Thoracic aorta (tissue), 2 donors: ENCODE measurements around the gene ZC3H18. TPM values are rescaled to one million over a fixed set of nuclear protein-coding genes. Genes with fewer than 3 reads are reported as not detected.

Experiments used
- ATAC-seq: fragments of 150-250 bp; one replicate; pipeline ENCODE4 v1.8.0; 2017; ENCODE audit warnings: low read depth; ENCODE audit not compliant: insufficient number of reproducible peaks, low FRiP score
- DNase-seq: peaks from one replicate; pipeline ENCODE4 v3.0.0-alpha.2; 2020; ENCODE audit warnings: low spot score
- H3K27ac ChIP-seq, 2 donors: fragments of 200-600 bp; sonication (generic); 1 replicate in 1 of 2; 2 replicates in 1 of 2; pipeline ENCODE4 v1.5.1; 2016; ENCODE audit warnings: mild to moderate bottlenecking in 2 of 2, moderate library complexity in 2 of 2
- H3K27me3 ChIP-seq: fragments of 200-600 bp; sonication (generic); replicated peaks from 2 replicates; pipeline ENCODE4 v1.6.0; 2016; ENCODE audit warnings: mild to moderate bottlenecking; ENCODE audit not compliant: insufficient read depth
- H3K36me3 ChIP-seq: fragments of 200-600 bp; sonication (generic); one replicate; pipeline ENCODE4 v1.5.1; 2016
- H3K4me1 ChIP-seq, 2 donors: fragments of 200-600 bp; sonication (generic); 1 replicate in 1 of 2; 2 replicates in 1 of 2; pipeline versions ENCODE4 v1.5.1 to v1.6.0; 2016; ENCODE audit warnings: low read depth in 2 of 2, mild to moderate bottlenecking in 1 of 2; ENCODE audit not compliant: control insufficient read depth in 1 of 2
- H3K4me3 ChIP-seq: fragments of 200-600 bp; sonication (generic); 2 replicates; pipeline ENCODE4 v1.5.1; 2016; ENCODE audit warnings: mild to moderate bottlenecking
- H3K9me3 ChIP-seq: fragments of 200-600 bp; sonication (generic); 2 replicates; pipeline ENCODE4 v1.5.1; 2016
- total RNA-seq, 2 donors: library from RNA; depleted of rRNA; stranded (reverse); fragments of >200 nt; gene quantifications; one replicate each; pipeline versions ENCODE4 v1.1.0 to v1.2.3, GENCODE V29; 2016
- TF ChIP-seq, protein P1 (sequence below): fragments of 200-600 bp; sonication (generic); IDR thresholded peaks from one replicate; pipeline ENCODE4 v1.5.1; 2019; ENCODE audit warnings: antibody characterized with exemption

The ZC3H18 gene
- total RNA-seq, 2 donors from 2014 or later, result 21.8 to 30.3 TPM

DNA sequence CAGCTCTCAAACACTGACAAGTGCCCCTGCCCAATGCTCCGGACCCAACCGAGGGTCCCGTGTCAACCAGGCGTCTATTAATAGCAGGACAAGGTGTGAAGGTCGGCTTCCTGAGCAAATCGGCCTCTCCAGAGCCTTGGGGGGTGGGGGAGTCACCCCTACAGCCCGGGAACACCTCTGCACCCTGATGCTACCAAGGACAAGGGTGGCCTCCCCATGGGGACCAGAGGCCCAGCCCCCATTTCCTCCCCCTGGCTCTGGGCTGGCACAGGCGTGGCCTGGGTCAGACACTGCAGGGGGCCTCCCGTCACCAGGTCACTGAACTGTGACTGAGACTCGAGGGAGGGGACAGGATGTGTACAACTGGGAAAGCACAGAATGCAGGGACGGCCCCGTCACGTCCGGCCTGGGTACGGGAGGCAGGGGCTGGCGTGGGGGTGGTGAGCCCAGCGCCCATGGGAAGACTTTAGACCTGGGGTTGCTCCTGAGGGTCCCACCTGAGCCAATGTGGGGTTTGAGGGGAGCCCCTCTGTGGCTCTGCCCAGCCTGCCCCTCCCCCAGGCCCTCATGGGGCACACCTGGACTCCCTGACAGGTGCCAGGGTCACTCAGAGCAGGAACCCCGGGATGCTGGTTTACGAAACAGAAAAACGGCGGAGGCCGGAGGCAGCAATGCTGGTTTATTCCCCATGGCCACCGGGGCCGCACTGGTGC is 81.2 kb downstream of the ZC3H18 start:
- Histone ChIP-seq H3K4me3 (peak overlapping the region; percentile 74), H3K27ac (peak overlapping the region in 1 of 2 donors; percentile 39)
- TF ChIP-seq, protein P1, sequence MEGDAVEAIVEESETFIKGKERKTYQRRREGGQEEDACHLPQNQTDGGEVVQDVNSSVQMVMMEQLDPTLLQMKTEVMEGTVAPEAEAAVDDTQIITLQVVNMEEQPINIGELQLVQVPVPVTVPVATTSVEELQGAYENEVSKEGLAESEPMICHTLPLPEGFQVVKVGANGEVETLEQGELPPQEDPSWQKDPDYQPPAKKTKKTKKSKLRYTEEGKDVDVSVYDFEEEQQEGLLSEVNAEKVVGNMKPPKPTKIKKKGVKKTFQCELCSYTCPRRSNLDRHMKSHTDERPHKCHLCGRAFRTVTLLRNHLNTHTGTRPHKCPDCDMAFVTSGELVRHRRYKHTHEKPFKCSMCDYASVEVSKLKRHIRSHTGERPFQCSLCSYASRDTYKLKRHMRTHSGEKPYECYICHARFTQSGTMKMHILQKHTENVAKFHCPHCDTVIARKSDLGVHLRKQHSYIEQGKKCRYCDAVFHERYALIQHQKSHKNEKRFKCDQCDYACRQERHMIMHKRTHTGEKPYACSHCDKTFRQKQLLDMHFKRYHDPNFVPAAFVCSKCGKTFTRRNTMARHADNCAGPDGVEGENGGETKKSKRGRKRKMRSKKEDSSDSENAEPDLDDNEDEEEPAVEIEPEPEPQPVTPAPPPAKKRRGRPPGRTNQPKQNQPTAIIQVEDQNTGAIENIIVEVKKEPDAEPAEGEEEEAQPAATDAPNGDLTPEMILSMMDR, result no peak

DNA sequence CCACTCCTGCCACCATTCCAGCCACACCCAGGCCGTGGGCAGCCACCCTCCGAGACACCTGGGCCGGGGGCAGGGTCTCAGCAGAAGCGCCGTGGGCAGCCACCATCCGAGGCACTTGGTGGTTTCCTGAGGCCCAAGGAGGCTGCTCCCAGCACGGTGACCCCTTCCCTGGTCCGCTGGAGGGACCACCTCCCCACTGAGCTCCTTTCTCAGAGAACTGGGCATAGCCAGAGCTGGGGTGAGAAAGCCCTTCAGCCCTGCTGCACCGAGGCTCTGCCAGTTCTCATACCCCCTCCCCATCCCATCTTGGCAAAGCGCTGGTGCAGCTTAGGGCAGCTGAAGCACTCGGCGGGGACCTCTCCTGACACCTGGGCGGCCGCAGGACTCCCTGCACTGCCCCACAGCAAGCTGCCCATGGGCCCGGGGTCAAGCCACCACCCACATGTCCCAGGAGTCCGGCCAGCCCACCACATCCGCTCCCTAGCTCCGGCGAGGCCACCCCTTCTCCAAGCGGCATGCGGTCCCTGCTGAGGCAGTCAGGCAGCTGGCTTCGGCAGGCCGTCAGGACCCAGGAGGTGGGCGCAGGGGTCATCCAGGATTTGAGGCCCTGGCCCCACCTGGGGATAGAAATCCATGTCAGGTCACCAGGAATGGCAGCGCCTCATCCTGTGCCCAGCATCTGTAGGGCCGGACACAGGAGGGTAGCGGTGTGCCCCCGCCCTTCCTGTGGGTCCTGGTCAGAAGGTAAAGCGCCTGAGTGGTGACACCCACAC is 82.0 kb downstream of the ZC3H18 start:
- H3K36me3 ChIP-seq, result peaks cover 18% of the 10 kb centered on the region
- DNase-seq, result no peak
- no peak overlapping the region for H3K4me3 ChIP-seq
- no peak overlapping the region for H3K27ac ChIP-seq
- TF ChIP-seq, protein P1, result no peak
- no peak for ATAC-seq
- H3K27me3 ChIP-seq, result no peaks in the 10 kb centered on the region
- peaks cover 7 to 15% of the 10 kb centered on the region in 2 donors for H3K4me1 ChIP-seq
- H3K9me3 ChIP-seq, result no peaks in the 10 kb centered on the region

More for the DNA sequence above, 81.2 kb downstream of the ZC3H18 start:
- no peak for DNase-seq
- peaks cover 17% of the 10 kb centered on the region for H3K36me3 ChIP-seq
- ATAC-seq, result no peak
- H3K9me3 ChIP-seq, result no peaks in the 10 kb centered on the region
- no peaks in the 10 kb centered on the region for H3K27me3 ChIP-seq
- peaks cover 7 to 15% of the 10 kb centered on the region in 2 donors for H3K4me1 ChIP-seq

GRCh38 chr16:88652762-88653063 is 82.5 kb downstream of the ZC3H18 start:
- TF ChIP-seq, protein P1, result no peak
- no peak overlapping the region for H3K27ac ChIP-seq
- H3K27me3 ChIP-seq, result no peaks in the 10 kb centered on the region
- H3K4me1 ChIP-seq, result peaks cover 7 to 15% of the 10 kb centered on the region in 2 donors
- DNase-seq, result no peak
- H3K9me3 ChIP-seq, result no peaks in the 10 kb centered on the region
- H3K36me3 ChIP-seq, result peaks cover 19% of the 10 kb centered on the region
- ATAC-seq, result no peak
- no peak overlapping the region for H3K4me3 ChIP-seq

- Histone ChIP-seq H3K9me3 (no peaks in the 10 kb centered on the region), H3K36me3 (peaks cover 19% of the 10 kb centered on the region), H3K27me3 (no peaks in the 10 kb centered on the region), H3K27ac (no peak overlapping the region), H3K4me3 (no peak overlapping the region), H3K4me1 (peaks cover 7 to 15% of the 10 kb centered on the region in 2 donors)
- TF ChIP-seq, protein P1, result no peak
- no peak for DNase-seq
- no peak for ATAC-seq
These were observed 82.9 kb downstream of the ZC3H18 start for GRCh38 chr16:88653101-88653500.

DNA sequence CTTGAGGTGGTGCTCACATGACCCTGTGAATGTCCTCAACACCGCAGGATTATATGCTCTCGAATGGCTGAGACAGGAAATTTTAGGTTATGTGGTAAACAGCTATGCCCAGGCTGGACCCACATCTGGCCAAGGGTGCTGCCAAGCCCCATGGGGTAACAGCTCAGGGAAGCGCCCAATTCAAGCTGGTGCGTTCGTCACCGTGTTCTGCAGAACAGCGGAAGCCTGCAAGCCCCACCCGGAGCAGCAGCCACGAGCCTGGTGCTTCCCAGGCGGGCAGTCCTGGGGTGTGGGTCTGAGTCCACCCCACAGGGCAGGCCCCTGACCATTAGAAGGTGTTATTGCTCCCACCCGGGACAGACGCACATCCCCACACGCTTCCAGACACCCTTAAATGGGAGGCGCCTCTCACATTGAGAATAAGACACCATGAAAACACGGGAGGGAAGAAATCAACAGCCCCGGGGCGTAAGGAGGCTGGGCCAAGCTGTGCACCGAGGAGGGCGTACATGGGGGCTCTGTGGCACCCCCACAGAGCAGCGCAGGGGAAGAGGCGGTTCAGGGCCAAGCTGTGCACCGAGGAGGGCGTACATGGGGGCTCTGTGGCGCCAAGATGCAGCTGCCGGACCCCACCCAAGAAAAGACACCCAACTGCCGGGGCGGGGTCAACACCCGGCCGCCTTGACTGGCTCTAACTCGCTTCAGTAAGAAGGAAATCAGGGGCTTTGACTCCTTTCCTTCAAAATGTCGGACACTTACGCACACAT is 83.6 kb downstream of the ZC3H18 start:
- Histone ChIP-seq H3K27me3 (no peaks in the 10 kb centered on the region), H3K4me3 (no peak overlapping the region), H3K4me1 (peaks cover 7 to 15% of the 10 kb centered on the region in 2 donors), H3K9me3 (no peaks in the 10 kb centered on the region), H3K36me3 (peaks cover 19% of the 10 kb centered on the region), H3K27ac (no peak overlapping the region)
- ATAC-seq, result no peak
- DNase-seq, result no peak
- TF ChIP-seq, protein P1, result no peak
